ENCODE results near the gene LRRC8A.

GRCh38 chr9:128929560-128929959, 47.6 kb downstream of the LRRC8A start:
- no peak for TF ChIP-seq CTCF (conservative IDR thresholded peaks at IDR 0.05; ENCODE audit: low read depth in 2 of 2)
- TF ChIP-seq EZH2 (IDR thresholded peaks at IDR 0.05; ENCODE audit: low read depth, unreplicated experiment), result no peak
- TF ChIP-seq EZH2phosphoT487 (IDR thresholded peaks at IDR 0.05; ENCODE audit: unreplicated experiment), result no peak
- no peak for TF ChIP-seq REST (IDR thresholded peaks at IDR 0.05; ENCODE audit: unreplicated experiment)
- TF ChIP-seq POLR2AphosphoS5 (IDR thresholded peaks at IDR 0.05; ENCODE audit: low read depth), result no peak
